ENCODE results near the gene CHD2.

Gene CHD2

DNA sequence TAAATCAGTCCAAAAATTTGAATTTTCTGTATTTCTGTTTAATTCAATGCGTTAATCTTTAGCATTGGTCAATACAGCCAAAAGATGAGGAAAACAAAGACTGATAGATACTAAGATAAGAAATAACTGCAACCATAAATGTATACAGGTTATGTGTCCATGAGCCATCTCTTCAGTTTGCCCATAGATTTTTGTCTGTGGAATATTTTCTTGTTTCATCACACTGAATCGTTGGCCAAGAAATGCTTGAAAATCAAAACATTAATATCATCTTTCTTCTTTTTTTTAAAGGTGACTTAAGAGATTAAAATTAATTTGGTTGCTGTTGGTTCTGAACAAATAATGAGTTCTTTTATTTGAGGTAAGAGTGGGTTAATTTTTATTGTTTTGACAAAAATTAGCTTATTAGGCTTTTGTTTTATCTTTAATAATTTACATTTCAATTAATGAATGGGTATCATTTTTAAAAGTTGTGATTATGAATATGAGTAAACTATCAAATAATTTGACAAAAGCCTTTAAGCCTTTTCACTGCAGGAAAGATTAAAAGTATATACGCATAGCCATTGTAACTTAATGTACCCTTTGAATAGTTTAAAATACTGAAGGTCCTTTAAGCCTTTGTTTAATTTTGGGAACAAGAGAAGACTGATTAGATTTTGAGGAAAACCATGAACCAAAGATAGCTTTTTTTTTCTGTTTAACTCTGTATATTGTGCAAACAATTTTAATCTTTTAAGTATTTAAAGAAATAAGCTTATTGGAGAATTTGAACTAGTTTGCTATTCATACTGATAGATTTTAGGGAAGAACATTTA, 14.7 kb upstream of the CHD2 start:
- no peaks in the 10 kb centered on the region for H3K9me3 ChIP-seq (ENCODE audit: control insufficient read depth, insufficient read depth, low read length)
- no peak overlapping the region for H3K27ac ChIP-seq (ENCODE audit: low read length)
- H3K4me3 ChIP-seq (ENCODE audit: low read length): no peak overlapping the region; the same call in 1 of the 2 replicates
- no peak for DNase-seq (ENCODE audit: low read depth, low spot score)
- no peaks in the 10 kb centered on the region for H3K27me3 ChIP-seq (ENCODE audit: control insufficient read depth, insufficient read depth, low read length)
- no peaks in the 10 kb centered on the region; the same call in 1 of the 2 replicates for H3K36me3 ChIP-seq (ENCODE audit: control insufficient read depth, insufficient read depth, low read length)
- no peaks in the 10 kb centered on the region; the same call in 1 of the 2 replicates for H3K4me1 ChIP-seq (ENCODE audit: control insufficient read depth, insufficient read depth, low read length)
- no CpG with 5 or more reads among the region's 3 CpGs for WGBS (ENCODE audit: insufficient coverage, insufficient read length)

DNA sequence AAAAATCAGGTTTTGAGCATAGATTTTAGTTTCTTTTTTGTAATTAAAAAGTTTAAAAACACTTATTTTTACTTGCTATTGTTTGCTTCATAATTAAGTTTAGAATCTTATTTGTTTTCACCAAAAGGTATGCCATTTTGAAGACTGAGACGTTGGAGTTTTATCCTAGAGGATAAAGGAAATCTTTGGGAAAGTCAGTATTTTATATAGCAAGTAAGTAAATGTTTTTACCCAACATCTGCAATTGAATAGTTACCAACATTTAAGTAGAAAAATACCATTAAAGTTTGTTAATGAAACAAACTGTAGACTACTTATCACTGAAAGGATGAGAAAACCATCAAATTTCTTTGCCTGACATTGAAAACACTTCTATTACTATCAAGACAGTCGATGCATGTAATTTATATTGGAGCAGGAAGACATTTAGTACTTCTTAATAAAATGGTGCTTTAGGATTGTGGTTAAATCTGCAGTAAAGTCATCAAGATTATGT, 14.0 kb upstream of the CHD2 start:
- no peaks in the 10 kb centered on the region for H3K9me3 ChIP-seq (ENCODE audit: control insufficient read depth, insufficient read depth, low read length)
- H3K4me1 ChIP-seq (ENCODE audit: control insufficient read depth, insufficient read depth, low read length): no peaks in the 10 kb centered on the region; the same call in 1 of the 2 replicates
- H3K4me3 ChIP-seq (ENCODE audit: low read length): no peak overlapping the region
- DNase-seq (ENCODE audit: low read depth, low spot score): no peak
- no peak overlapping the region for H3K27ac ChIP-seq (ENCODE audit: low read length)
- H3K27me3 ChIP-seq (ENCODE audit: control insufficient read depth, insufficient read depth, low read length): no peaks in the 10 kb centered on the region
- H3K36me3 ChIP-seq (ENCODE audit: control insufficient read depth, insufficient read depth, low read length): no peaks in the 10 kb centered on the region; the same call in 1 of the 2 replicates
- WGBS (ENCODE audit: insufficient coverage, insufficient read length): no CpG with 5 or more reads among the region's 2 CpGs

DNA sequence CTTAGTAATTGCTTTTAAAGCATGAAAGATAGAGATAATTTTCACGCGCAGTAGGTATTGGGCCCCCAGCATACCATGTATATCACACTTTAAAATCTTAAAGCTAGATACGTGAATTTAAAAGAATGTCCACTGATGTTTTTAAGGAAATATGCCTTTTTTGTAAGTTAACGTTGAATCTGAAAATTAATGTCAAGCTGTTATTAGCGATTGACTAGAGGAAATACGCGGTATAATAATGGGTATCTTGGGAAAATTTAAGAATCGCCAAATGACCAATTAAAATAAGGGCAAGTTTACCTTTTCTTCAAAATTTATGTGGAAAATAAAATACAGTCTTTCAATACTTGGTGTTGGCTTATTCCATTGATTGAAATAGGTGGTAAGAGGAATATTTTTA, 13.3 kb upstream of the CHD2 start:
- 100% methylated on average over 4 of the region's 8 CpGs for WGBS (ENCODE audit: insufficient coverage, insufficient read length)
- Histone ChIP-seq H3K9me3 (ENCODE audit: control insufficient read depth, insufficient read depth, low read length) (no peaks in the 10 kb centered on the region), H3K27me3 (ENCODE audit: control insufficient read depth, insufficient read depth, low read length) (no peaks in the 10 kb centered on the region), H3K27ac (ENCODE audit: low read length) (no peak overlapping the region), H3K36me3 (ENCODE audit: control insufficient read depth, insufficient read depth, low read length) (no peaks in the 10 kb centered on the region; the same call in 1 of the 2 replicates), H3K4me1 (ENCODE audit: control insufficient read depth, insufficient read depth, low read length) (no peaks in the 10 kb centered on the region), H3K4me3 (ENCODE audit: low read length) (no peak overlapping the region)
- DNase-seq (ENCODE audit: low read depth, low spot score): no peak

DNA sequence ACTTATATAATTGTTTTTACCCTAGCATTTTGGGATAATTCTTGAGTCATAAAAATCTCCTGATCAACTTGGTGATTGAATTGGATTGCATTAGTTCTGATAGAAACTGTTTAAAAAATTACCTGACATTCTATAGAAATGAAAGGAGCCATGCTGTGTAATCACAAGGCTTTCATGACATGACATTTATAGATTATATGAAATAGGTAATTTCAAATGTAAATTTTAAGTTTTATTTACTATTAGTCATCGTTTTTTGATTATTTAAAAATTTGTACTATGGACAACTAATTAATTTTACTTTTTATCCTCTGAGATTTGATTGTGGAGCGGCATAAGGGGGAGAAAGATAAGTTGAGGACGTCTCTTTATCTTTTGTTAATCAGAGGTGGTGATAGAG, 12.3 kb upstream of the CHD2 start:
- no peaks in the 10 kb centered on the region for H3K27me3 ChIP-seq (ENCODE audit: control insufficient read depth, insufficient read depth, low read length)
- DNase-seq (ENCODE audit: low read depth, low spot score): no peak
- no peaks in the 10 kb centered on the region; the same call in 1 of the 2 replicates for H3K36me3 ChIP-seq (ENCODE audit: control insufficient read depth, insufficient read depth, low read length)
- H3K4me1 ChIP-seq (ENCODE audit: control insufficient read depth, insufficient read depth, low read length): no peaks in the 10 kb centered on the region
- no peak overlapping the region for H3K27ac ChIP-seq (ENCODE audit: low read length)
- no peak overlapping the region for H3K4me3 ChIP-seq (ENCODE audit: low read length)
- H3K9me3 ChIP-seq (ENCODE audit: control insufficient read depth, insufficient read depth, low read length): no peaks in the 10 kb centered on the region
- no CpG with 5 or more reads among the region's 3 CpGs for whole genome bisulfite sequencing (ENCODE audit: insufficient coverage, insufficient read length)

DNA sequence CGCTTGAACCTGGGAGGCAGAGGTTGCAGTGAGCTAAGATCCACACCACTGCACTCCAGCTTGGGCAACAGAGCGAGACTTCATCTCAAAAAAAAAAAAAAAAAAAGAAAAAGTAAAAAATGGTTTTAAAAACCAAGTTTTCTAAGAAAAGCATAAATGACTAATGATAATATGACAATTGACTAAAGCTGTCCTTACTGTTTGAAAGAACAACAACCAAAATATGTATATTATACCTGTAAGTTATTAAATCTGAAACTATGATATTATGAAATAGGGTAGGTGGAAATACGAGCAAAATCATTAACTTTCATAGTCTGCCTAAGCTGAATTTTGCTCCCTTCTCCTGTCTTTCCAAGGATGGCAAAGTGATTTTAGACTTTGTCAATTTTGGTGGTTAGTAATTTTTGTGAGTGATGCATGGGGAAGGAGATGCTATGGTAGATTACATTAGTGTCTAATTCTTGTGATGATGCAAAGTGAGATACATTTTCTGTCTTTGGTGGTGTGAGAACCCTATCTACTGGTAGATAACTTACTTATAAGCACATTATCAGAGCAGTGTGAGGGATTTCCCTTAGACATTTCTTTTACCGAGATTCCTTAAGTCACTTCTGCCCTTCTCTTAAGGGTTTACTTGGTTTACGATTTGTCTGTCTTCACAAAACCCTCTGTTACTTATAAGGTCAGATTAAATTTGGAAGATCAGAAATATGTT, 10.6 kb upstream of the CHD2 start:
- H3K36me3 ChIP-seq (ENCODE audit: control insufficient read depth, insufficient read depth, low read length): peaks cover 6% of the 10 kb centered on the region; the same call in 1 of the 2 replicates

DNA sequence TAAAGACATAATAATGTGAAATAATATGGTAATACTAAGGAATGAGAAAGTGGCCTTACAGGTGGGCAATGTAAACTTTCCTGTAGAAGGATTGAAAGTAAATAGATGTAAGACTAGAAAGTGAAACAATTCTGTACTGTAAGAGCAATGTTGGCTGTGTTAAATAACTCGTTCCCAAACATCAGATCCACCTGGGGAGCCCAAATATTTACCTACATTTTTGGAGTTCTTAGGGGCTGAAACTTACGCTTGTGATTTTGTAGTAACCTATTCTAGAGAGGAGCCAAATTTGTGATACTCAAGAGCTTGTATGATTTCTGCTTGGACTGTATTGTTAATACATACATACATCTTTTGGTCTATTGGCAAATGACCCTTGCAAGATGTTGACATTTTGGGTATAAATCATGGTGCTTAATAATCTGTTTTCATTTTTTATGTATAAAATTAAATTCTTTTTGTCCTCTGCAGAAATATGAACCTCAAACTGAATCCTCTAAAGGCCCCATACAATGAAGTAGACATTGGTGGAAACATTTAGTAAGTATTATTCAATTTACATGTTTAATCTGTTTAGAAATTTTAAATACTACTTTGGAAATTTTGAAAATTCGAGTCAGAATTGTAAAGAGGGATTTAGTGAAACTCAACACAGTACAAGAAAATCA, 8.5 kb upstream of the CHD2 start:
- Histone ChIP-seq H3K27me3 (ENCODE audit: control insufficient read depth, insufficient read depth, low read length) (no peaks in the 10 kb centered on the region), H3K36me3 (ENCODE audit: control insufficient read depth, insufficient read depth, low read length) (peaks cover 7% of the 10 kb centered on the region; the same call in 1 of the 2 replicates), H3K4me1 (ENCODE audit: control insufficient read depth, insufficient read depth, low read length) (no peaks in the 10 kb centered on the region), H3K4me3 (ENCODE audit: low read length) (no peak overlapping the region), H3K27ac (ENCODE audit: low read length) (no peak overlapping the region), H3K9me3 (ENCODE audit: control insufficient read depth, insufficient read depth, low read length) (no peaks in the 10 kb centered on the region)
- no peak for DNase-seq (ENCODE audit: low read depth, low spot score)
- WGBS (ENCODE audit: insufficient coverage, insufficient read length): no CpG with 5 or more reads among the region's 3 CpGs

More for the DNA sequence above, 10.6 kb upstream of the CHD2 start:
- no peak for DNase-seq (ENCODE audit: low read depth, low spot score)
- no peak overlapping the region for H3K4me3 ChIP-seq (ENCODE audit: low read length)
- H3K27ac ChIP-seq (ENCODE audit: low read length): no peak overlapping the region
- H3K9me3 ChIP-seq (ENCODE audit: control insufficient read depth, insufficient read depth, low read length): no peaks in the 10 kb centered on the region
- H3K4me1 ChIP-seq (ENCODE audit: control insufficient read depth, insufficient read depth, low read length): no peaks in the 10 kb centered on the region
- no CpG with 5 or more reads among the region's 5 CpGs for WGBS (ENCODE audit: insufficient coverage, insufficient read length)
- H3K27me3 ChIP-seq (ENCODE audit: control insufficient read depth, insufficient read depth, low read length): no peaks in the 10 kb centered on the region

DNA sequence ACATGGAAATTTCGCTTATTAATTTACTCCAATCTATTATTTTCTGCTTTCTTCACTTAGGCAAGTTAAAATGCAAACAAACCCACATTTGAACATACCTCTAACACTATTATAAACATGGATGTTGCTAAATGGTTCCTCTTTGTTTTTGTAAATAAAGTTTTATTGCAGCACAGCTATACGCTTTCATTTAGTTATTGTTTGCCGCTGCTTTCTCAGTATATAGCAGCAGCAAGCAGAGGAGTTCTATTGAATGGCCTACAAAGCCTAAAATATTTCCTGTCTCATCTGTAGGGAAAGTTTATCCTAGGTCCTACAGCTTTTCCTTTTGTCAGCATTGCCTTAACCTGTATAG, 7.9 kb upstream of the CHD2 start:
- Histone ChIP-seq H3K27ac (ENCODE audit: low read length) (no peak overlapping the region), H3K27me3 (ENCODE audit: control insufficient read depth, insufficient read depth, low read length) (no peaks in the 10 kb centered on the region), H3K4me3 (ENCODE audit: low read length) (no peak overlapping the region), H3K4me1 (ENCODE audit: control insufficient read depth, insufficient read depth, low read length) (no peaks in the 10 kb centered on the region), H3K36me3 (ENCODE audit: control insufficient read depth, insufficient read depth, low read length) (peaks cover 7% of the 10 kb centered on the region; the same call in 1 of the 2 replicates), H3K9me3 (ENCODE audit: control insufficient read depth, insufficient read depth, low read length) (no peaks in the 10 kb centered on the region)
- WGBS (ENCODE audit: insufficient coverage, insufficient read length): no CpG with 5 or more reads among the region's 3 CpGs
- DNase-seq (ENCODE audit: low read depth, low spot score): no peak

DNA sequence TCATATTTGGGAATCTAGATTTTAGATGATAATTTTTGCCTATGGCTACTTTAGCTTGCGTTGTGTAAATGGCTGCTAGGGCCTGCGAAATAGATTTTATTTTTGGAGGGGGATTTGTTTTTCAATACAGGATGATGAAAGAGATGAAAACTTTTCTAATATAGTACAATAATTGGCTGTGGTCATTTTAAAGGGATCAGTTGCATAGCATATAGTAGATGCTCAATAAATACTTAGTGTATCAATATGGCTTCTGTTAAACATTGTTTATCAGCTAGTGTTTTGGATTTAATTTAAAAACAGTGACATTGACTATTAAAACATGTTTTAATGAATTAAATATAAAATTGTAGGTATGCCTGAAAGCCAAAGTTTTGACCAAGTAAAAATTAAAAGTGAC, 6.9 kb upstream of the CHD2 start:
- Histone ChIP-seq H3K36me3 (ENCODE audit: control insufficient read depth, insufficient read depth, low read length) (peaks cover 7% of the 10 kb centered on the region; the same call in 1 of the 2 replicates), H3K27ac (ENCODE audit: low read length) (no peak overlapping the region), H3K9me3 (ENCODE audit: control insufficient read depth, insufficient read depth, low read length) (no peaks in the 10 kb centered on the region), H3K4me1 (ENCODE audit: control insufficient read depth, insufficient read depth, low read length) (no peaks in the 10 kb centered on the region), H3K27me3 (ENCODE audit: control insufficient read depth, insufficient read depth, low read length) (no peaks in the 10 kb centered on the region), H3K4me3 (ENCODE audit: low read length) (no peak overlapping the region)
- DNase-seq (ENCODE audit: low read depth, low spot score): no peak
- 100% methylated on average over 1 of the region's 2 CpGs for WGBS (ENCODE audit: insufficient coverage, insufficient read length)

DNA sequence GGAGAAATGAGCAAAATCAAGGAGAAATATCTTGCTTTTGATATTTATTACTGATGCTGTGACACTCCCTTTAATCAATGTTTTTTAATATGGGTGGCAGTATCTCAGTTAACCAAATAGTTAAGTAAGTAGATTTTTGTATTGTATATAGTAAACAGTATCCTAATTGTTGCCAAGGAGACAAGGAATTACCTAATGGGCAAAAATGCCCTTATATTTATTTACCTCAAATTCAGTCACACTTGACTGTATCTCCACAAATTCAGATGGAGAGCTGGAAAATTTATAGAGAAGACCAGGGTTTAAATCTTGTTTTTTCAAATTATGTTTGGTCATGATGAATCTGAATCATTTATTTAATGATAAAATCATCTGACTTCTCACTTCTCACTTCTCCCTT, 3.6 kb upstream of the CHD2 start:
- DNase-seq (ENCODE audit: low read depth, low spot score): no peak
- Histone ChIP-seq H3K27me3 (ENCODE audit: control insufficient read depth, insufficient read depth, low read length) (no peaks in the 10 kb centered on the region), H3K9me3 (ENCODE audit: control insufficient read depth, insufficient read depth, low read length) (no peaks in the 10 kb centered on the region), H3K4me3 (ENCODE audit: low read length) (no peak overlapping the region), H3K4me1 (ENCODE audit: control insufficient read depth, insufficient read depth, low read length) (no peaks in the 10 kb centered on the region), H3K36me3 (ENCODE audit: control insufficient read depth, insufficient read depth, low read length) (peaks cover 7% of the 10 kb centered on the region; the same call in 1 of the 2 replicates), H3K27ac (ENCODE audit: low read length) (no peak overlapping the region)

DNA sequence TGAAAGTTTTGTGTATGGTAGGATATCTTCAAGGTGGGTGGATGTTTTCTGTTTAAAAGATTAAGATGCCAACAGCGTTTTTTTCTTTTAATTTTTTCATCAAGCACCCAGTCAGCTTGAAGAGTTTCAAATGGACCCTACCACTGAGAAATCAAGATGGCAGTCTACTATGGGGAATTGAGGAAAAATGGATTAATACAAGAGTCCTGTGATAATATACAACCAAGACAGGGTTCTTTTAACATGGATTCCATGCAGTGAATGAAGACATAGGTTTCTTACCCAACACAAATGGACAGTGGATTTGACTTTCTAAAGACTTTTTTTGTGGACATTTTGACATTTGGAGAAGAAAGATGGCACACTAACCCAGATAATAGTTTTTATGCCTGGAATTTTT, 2.5 kb upstream of the CHD2 start:
- WGBS (ENCODE audit: insufficient coverage, insufficient read length): no CpG with 5 or more reads among the region's 1 CpG
- Histone ChIP-seq H3K4me3 (ENCODE audit: low read length) (no peak overlapping the region), H3K9me3 (ENCODE audit: control insufficient read depth, insufficient read depth, low read length) (no peaks in the 10 kb centered on the region), H3K27me3 (ENCODE audit: control insufficient read depth, insufficient read depth, low read length) (no peaks in the 10 kb centered on the region), H3K27ac (ENCODE audit: low read length) (no peak overlapping the region), H3K4me1 (ENCODE audit: control insufficient read depth, insufficient read depth, low read length) (no peaks in the 10 kb centered on the region), H3K36me3 (ENCODE audit: control insufficient read depth, insufficient read depth, low read length) (peaks cover 7% of the 10 kb centered on the region; the same call in 1 of the 2 replicates)
- no peak for DNase-seq (ENCODE audit: low read depth, low spot score)
